Epithelial cell of proximal tubule (primary cell): Measurements from ENCODE around the gene ERBB2. TPM values are rescaled to one million over a fixed set of nuclear protein-coding genes. Genes with fewer than 3 reads are reported as not detected.
A peak's percentile ranks its signal among the peaks of the same experiment; 100 is the strongest.

Experiments
- DNase-seq: peaks from one replicate; pipeline ENCODE4 v3.0.0-alpha.2; 2011; ENCODE audit warnings: low read depth
- H3K4me3 ChIP-seq: 2 replicates; pipeline ENCODE4 v1.5.1; 2011; ENCODE audit warnings: low read depth, mild to moderate bottlenecking, low read length
- CTCF ChIP-seq: conservative IDR thresholded peaks from 2 replicates; pipeline ENCODE4 v1.5.1; 2012; ENCODE audit warnings: low read depth, mild to moderate bottlenecking, low read length
- total RNA-seq: library from RNA; depleted of rRNA; stranded (reverse); fragments of >200 nt; gene quantifications from 2 replicates; pipeline ENCODE4 v1.2.3, GENCODE V29; 2015

The ERBB2 gene
- total RNA-seq, 1 donor from 2014 or later = 53.3 TPM

GRCh38 chr17:39752241-39752881 is 52.5 kb downstream of the ERBB2 start:
- H3K4me3 ChIP-seq = no peak overlapping the region

DNA sequence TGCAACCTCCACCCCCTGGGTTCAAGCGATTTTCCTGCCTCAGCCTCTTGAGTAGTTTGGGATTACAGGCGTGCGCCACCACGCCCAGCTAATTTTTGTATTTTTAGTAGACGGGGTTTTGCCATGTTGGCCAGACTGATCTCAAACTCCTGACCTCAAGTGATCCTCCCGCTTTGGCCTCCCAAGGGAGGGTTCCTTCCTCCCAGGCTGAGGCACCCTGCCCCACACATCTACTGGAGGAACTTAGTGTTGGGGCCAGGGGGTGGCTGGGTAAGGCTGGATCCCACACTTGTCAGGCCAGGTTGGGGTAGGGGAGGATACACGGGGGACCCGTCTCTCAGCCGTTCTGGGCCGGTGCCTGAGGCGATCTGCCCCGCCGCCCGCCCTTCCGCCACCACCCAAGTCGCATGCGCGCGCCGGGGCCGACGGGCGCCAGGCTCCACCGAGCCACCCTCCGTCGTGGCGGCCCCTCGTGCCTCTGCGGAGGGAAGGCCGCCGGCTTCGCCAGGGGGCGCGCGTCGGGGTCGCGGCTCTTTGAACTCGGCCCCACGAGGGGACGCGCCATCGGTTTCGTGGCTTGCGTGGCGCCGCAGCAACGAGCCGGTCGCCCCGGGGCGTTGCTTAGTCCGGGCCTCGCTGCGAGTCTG is 53.8 kb downstream of the ERBB2 start:
- H3K4me3 ChIP-seq = peak overlapping the region; percentile 69
- DNase-seq = no peak
- no peak for TF ChIP-seq CTCF

More at GRCh38 chr17:39752241-39752881, 52.5 kb downstream of the ERBB2 start:
- no peak for DNase-seq
- TF ChIP-seq CTCF = no peak

GRCh38 chr17:39754161-39754957 is 54.5 kb downstream of the ERBB2 start:
- DNase-seq = peak; percentile 29
- peak; percentile 63 for TF ChIP-seq CTCF
- peak overlapping the region; percentile 69 for H3K4me3 ChIP-seq

DNA sequence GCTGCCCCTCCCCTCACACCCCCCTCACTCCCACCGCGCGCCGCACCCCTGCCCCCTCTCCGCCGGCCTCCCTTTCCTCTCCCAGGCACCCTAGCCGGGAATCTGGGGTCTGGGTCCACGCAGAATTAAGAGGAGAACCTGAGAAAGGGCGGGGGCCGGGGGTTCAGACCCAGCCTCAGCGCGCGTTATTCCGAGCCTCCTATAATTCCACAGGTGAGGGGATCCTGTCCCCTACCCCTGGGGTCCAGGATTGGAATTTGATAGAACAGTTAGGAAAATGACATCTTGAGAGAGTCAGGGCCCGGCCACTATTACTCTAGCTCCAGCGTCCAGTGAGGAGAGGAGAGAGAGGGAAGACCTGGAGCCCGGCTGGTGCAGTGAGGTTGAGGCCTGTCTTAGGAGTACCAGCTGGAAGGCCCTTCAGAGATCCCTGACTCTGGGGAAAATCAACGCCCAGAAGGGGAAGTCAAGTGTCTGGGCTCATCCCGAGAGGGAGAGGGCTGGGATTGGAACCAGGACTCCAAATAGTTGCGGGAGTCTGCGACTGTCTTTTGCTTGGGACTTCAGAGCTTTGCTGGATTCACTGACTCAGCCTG is 55.2 kb downstream of the ERBB2 start:
- H3K4me3 ChIP-seq = peak overlapping the region; percentile 69
- no peak for TF ChIP-seq CTCF
- DNase-seq = no peak

DNA sequence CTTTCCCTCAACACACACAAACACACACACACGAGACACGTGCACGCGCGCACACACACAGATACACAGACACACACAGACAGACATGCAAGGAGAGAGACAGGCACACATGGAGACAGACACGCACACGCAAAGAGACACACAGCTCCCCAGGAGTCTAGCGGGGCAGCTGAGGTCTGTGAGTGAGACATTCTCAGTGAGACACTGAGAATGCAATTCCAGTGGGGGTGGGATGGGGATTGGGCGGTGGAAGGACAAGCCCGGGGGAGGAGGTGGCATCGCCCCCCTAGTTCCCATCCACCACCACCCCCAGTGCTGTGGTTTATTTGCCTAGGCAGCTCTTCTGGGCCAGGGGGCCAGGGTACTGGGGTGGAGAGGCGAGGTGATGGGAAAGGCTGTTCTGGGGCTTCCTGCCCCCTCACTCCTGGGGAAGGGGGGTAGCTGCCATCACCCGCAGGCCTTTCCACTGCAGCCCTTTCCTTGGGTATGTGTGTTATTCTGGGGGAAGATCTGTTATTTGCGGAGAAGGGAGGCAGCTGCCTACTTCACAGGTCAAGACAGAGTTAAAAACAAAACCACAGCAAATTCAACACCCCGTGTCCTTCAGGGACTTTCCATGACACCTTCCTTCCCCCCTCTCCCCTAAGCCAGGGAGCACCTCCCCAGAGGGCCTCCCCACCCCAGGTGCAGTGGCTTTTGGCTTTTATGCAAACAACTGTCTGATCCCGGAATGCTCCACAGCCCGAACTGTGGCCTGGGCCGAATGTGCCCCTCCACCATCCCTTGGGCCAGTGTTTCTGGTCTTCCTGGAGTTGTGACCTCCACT is 55.9 kb downstream of the ERBB2 start:
- no peak for TF ChIP-seq CTCF
- no peak for DNase-seq

DNA sequence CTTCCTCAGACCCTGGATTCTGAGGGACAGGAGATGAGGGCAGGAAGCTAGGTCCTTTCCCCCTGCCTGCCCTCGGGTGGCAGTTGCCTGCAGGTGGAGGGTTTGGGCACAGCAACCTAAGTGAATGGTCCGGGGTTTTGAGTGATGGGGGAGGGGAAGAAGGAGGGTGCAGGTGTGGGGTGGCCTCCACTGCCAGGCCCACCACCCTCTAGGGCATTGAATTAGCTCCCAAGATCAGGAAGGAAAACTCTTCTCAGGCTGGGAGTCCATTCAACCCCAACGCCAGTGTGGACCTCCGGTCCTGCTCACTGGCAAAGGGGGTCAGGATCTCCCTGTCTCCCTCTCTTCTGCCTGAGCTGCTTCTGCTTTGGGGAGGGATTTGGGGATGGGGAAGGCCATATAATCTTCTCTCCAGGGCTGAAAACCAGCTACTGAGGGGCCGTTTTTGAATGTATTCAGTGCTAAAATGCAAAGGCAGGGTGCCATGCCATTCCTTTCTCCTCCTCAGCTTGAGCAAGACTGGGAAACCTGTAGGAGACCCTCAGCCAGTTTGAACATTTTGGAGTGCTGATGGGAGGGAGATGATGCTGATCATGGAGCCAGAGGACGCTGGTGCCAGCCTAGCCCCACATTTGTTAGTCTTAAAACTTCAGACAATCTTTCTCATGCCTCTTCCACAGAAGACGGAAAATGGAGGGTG is 56.7 kb downstream of the ERBB2 start:
- no peak for TF ChIP-seq CTCF
- DNase-seq = no peak
- no peak overlapping the region for H3K4me3 ChIP-seq

More for the DNA sequence above, 55.9 kb downstream of the ERBB2 start:
- no peak overlapping the region for H3K4me3 ChIP-seq
